Esophagus muscularis mucosa (tissue), 3 donors: ENCODE data around the gene NME1.

Experiments
- CTCF ChIP-seq, 3 experiments: fragments of 200-600 bp in 2 of 3; fragments of 450-650 bp in 1 of 3; sonication (generic) in 2 of 3; IDR thresholded peaks; one replicate each; pipeline ENCODE4 v1.5.1; 2017 to 2019; ENCODE audit warnings: antibody characterized with exemption in 3 of 3, mild to moderate bottlenecking in 2 of 3, moderate library complexity in 1 of 3
- POLR2A ChIP-seq: fragments of 450-650 bp; IDR thresholded peaks from one replicate; pipeline ENCODE4 v1.6.1; 2017; ENCODE audit warnings: antibody characterized with exemption, moderate library complexity, mild to moderate bottlenecking, low read depth
- POLR2AphosphoS5 ChIP-seq, 2 donors: sonication (generic); formaldehyde crosslinking; IDR thresholded peaks; one replicate each; pipeline ENCODE4 v1.6.1; 2017; ENCODE audit warnings: antibody characterized with exemption in 2 of 2

- TF ChIP-seq CTCF (IDR thresholded peaks at IDR 0.05), result no peak
- TF ChIP-seq POLR2AphosphoS5 (IDR thresholded peaks at IDR 0.05), result no peak
- no peak for TF ChIP-seq POLR2A
These were observed 20.4 kb upstream of the NME1 start for GRCh38 chr17:51132964-51133319.
